Muscle of arm (tissue), 12 donors: ENCODE measurements around the gene HMCN2. TPM values are rescaled to one million over a fixed set of nuclear protein-coding genes. Genes with fewer than 3 reads are reported as not detected.
"Not testable (repeated sequence)": the region's sequence is repeated elsewhere in the genome, so short reads cannot be mapped to it uniquely, and the experiment has no call there.

Experiments
- DNase-seq: peaks from one replicate; pipeline ENCODE4 v3.0.0-alpha.2; 2013
- polyA plus RNA-seq, 12 donors: library from polyadenylated mRNA; unstranded; fragments of 120-200 nt; gene quantifications; one replicate each; pipeline ENCODE4 v1.2.1, GENCODE V29; 2013; ENCODE audit not compliant: insufficient read length in 12 of 12

The HMCN2 gene
- polyA plus RNA-seq, 12 donors = 4.8 to 19.1 (median 8.6) TPM; not detected in 1

- no peak for DNase-seq
These were observed 25.8 kb upstream of the HMCN2 start for GRCh38 chr9:130239741-130240241.

- DNase-seq = peak; percentile 67
These were observed 25.0 kb upstream of the HMCN2 start for GRCh38 chr9:130240410-130241197.

DNA sequence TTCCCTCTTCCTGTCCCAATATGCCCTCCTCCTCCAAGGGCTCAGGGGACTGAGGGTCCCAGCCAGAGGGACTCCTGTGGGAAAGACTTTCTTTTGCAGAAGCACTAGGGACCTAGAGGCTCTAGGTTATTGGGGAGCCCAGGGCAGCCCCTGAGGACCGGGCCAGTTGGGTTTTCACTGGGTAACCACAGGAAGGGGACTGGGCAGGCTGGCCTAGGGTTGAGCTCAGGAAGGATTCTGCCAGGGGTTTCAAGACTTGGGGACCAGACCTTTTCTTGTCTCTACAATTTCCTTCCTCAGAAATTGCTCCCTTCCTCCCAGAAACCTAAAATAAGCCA, 24.4 kb upstream of the HMCN2 start:
- DNase-seq = no peak

DNA sequence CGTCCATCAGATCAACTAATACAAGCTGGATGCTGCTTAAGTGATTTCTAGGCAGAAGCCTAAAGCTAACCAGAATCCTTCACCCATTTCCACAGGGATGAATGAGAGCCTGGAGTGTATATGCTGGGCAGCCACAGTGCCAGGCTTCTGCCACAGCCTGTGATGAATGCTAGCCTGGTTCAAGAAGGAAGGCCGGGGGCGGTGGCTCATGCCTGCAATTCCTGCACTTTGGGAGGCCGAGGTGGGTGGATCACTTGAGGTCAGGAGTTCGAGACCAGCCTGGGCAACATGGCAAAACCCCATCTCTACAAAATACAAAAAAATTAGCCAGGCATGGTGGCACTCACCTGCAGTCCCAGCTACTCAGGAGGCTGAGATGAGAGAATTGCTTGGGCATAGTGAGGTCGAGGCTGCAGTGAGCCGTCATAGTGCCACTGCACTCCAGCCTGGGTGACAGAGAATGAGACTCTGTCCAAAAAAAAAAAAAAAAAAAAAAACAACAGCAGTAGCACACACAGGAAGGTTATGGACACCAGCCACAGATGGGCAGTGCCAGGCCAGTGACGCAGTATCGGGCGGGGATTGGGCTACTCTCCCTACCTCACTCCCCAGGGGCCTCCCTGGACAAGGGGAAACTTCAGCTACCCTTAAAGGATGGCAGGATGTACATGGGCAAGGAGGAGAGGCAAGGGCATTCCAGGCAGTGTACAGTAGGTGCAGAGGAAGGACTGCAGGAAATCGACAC, 23.1 kb upstream of the HMCN2 start:
- DNase-seq = no peak

DNA sequence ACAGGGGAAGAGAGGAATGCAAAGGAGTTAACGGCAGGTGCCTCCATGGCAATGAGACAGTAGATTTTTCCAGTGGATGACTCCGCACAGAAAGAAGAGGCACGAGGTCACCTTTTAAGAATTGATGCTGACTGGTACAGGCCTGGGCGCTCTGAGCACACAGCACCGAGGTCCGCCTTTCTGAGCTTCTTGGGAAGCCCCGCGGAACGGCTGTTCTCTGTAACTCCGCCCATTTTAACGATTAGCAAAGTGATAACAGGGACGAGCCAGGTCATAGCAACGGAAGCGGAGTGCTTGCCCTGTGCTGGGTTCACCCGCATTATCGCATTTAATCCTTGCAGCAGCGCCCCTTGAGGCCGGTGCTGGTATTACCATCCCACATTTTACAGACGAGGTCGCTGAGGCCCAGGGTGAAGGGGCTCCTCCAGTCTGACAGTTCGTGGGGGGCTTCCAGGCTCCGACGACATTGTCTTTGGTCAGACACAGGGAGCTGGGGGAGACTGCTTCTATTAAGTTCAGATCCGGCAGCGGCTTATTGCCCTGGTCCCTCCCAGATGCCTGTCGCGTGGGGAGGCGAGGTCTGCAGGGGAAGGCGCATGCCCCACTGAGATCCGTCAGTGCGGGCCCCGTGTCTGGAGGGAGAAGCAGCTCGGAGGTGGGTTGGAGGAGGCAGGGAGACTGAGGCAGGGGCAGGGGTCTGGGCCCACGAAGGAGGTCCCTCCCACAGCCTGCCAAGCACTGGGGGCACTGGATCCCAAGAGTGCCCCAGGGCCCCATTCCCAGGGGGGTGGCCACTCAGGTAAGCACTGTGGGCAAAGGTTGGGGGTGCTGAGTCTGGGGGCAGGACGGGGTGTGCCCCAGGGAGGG, 22.3 kb upstream of the HMCN2 start:
- peak; percentile 73 for DNase-seq

- no peak for DNase-seq
These were observed 21.7 kb upstream of the HMCN2 start for GRCh38 chr9:130243882-130244170.

GRCh38 chr9:130244548-130245165, 20.9 kb upstream of the HMCN2 start:
- no peak for DNase-seq

- no peak for DNase-seq
These were observed 20.1 kb upstream of the HMCN2 start for GRCh38 chr9:130245474-130245873.

DNA sequence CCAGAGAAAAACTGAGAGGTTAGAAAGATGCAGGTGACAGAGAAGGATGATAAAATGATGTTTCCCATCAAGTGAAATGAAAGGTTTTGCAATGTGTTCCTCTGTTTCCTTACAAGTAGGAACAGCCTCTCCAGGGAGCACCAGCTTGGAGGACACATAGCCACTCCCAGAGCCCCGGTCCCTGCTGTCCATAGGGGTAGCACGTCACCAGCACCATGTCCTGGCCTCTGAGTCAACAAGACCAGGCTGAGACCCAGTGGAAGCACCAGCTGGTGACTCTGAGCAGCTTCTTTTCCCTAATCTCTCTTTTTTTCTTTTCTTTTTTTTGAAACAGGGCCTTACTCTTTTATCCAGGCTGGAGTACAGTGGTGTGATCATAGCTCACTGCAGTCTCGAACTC, 19.4 kb upstream of the HMCN2 start:
- DNase-seq = no peak

DNA sequence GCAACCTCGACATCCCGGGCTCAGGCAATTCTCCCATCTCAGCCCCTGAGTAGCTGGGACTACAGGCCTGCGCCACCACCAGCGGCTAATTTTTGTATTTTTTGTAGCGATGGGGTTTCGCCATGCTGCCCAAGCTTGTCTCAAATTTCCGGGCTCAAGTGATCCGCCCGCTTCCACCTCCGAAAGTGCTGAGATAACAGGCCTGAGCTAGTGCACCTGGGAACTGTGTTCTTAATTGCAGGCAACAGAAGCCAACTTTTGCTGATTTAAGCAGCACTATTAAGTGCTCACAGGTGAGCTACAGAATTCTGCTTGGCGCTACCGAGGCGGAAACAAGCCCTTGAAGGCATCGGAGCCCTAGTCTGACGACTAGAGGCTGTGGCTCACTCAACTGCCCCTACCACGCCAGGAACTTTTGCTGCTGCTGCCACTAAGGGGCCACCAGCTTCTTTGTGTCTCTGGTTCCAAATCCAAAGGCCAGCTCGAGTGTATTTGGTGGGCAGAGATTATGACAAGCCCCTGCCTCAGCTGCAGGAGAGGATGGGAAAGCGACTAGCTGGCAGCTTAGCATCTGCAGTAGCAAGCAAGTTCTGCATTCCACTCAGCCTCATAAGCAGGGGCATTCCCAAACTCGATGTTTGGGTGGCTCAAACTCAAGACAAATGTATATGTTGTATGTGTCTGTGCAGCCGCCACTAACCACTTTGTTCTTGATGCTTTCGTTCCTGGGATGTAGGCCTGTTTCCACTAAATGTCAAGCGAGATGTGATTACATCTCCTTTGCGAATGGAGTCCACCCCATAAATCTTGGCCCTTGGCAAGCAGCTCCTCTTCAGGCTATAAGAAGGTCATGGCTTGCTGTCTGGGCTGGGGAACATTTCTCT, 10.6 kb upstream of the HMCN2 start:
- DNase-seq = peak; percentile 38

- DNase-seq = no peak
These were observed 9.9 kb upstream of the HMCN2 start for GRCh38 chr9:130255631-130256134.

- DNase-seq = no peak
These were observed 8.9 kb upstream of the HMCN2 start for GRCh38 chr9:130256644-130257043.

DNA sequence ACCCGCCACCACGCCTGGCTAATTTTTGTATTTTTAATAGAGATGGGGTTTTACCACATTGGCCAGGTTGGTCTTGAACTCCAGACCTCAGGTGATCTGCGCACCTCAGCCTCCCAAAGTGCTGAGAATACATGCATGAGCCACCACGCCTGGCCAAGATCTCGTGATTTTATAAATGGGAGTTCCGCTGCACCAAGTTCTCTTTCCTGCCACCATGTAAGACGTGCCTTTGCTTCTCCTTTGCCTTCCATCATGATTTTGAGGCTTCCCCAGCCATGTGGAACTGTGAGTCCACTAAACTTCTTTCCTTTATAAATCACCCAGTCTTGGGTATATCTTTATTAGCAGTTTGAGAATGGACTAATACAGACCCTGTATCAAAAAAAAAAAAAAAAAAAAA, 7.4 kb upstream of the HMCN2 start:
- DNase-seq = not testable (repeated sequence)

DNA sequence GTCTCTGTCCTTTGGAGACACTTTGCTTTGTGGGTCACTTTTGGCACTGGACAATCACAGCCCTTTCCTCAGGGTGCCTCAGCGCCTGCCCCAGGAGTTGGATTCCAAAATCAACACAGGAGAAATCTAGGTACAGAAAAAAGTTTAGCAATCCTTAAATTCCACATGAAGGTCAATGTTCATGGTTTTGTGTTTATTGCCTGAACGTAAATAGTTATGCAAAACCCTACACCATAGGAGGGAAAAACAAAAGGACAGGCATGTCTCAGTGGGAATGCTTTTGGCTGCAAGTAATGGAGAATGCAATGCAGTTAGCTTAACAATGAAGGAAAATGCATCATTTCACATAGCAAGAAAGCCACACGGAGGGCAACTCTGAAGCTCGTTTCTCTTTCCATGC, 6.5 kb upstream of the HMCN2 start:
- DNase-seq = no peak

- peak; percentile 67 for DNase-seq
These were observed 4.5 kb upstream of the HMCN2 start for GRCh38 chr9:130260816-130261765.

- no peak for DNase-seq
These were observed 3.4 kb upstream of the HMCN2 start for GRCh38 chr9:130262061-130262745.

DNA sequence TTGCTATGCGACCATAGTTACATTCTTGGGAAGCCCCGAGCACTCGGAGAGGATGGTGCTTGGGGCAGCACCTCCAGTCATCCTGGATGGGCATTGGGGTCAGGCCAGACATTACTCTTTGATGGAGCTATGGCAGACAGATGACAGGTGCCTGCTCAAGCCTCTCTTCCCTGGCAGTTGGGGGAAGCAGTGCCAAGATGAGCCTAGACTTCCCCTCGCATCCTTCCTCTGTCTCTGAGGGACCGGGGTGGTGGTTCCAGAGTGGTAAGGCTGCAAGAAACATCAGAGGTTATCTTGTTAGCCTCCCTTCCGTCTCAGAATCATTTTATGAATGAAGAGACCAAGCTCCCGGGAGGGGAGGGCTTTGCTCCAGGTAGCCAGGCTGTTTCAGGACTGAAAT, 2.8 kb upstream of the HMCN2 start:
- no peak for DNase-seq

GRCh38 chr9:130263601-130264413, 1.8 kb upstream of the HMCN2 start:
- DNase-seq = no peak
